HG02885 (cell line): ENCODE measurements around the gene RAB35.
"Not testable (repeated sequence)": the region's sequence is repeated elsewhere in the genome, so short reads cannot be mapped to it uniquely, and the experiment has no call there.

Experiments used
- ATAC-seq: cut with Tn5 transposase; IDR thresholded peaks from one replicate; pipeline ENCODE4 v1.9.1; 2021; ENCODE audit warnings: mild to moderate bottlenecking; ENCODE audit not compliant: unreplicated experiment, poor library complexity

The RAB35 gene

DNA sequence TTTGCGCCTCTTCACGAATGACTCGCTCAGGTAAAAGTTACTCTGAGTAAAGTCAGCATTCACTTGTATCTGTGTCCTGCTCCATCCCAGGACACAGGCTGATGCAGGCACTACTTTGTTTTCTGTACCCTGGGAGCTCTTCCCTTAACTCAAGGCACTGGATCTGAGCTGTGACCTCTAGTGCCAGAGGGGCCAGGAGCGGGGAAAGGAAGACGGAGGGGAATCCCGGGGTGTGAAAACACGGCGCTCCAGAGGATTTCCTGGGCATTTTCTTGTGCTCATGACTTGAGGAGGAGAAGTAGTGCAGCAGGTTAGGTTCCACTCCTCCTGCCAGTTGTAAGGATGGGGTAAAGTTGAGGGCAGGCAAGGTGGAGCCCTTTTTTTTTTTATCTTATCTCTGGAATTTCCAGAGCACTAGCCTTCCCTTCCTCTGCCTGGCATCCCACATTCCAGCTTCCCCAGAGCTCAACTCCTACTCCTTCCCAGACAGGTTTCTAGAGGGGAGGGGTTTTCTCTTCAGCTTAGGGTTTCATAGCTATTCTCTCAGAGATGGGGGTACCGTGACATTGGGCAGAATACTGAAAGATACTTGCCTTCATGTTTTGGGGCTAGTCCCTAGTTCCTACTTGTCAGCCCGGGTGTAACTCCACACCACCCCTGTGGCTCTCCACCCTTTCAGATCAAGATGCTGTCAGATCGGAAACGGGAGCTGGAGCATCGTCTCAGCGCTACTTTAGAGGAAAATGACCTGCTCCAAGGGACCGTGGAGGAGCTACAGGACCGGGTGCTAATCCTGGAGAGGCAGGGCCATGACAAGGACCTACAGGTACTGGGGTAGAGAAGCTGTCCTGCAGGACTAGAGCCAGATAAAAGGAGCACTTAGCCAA lies 52.3 kb downstream of the RAB35 start:
- no peak for ATAC-seq

DNA sequence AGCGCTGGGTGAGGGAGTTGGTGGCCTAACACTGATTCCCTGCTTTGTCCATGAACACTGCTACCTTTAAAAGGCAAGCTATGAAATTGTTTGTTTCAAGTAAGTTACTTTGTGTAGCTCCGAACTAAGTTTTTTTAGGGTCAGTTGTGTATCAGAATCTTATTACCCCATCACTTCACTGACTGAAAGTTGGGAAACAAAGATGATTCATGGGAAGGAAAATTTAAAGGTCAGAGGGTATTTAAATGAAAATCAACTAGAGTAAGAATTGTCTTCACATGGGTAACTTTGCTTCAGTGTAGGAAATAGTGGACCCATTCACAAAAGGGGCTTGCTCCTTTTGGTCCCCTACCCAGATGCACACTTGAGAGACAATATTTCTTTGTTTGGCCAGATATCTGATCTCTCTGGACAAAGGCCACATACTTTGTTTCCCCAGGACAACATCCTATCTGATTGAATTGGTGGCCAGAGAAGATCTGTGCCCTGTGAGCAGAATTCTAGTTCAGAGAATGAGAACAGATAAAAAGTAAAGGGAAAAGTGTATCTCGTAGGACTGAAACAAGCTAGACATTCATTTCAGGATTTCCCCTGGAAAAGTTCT lies 53.5 kb downstream of the RAB35 start:
- no peak for ATAC-seq

GRCh38 chr12:120061575-120062214 lies 54.9 kb downstream of the RAB35 start:
- no peak for ATAC-seq

GRCh38 chr12:120060717-120061116 lies 55.8 kb downstream of the RAB35 start:
- no peak for ATAC-seq

DNA sequence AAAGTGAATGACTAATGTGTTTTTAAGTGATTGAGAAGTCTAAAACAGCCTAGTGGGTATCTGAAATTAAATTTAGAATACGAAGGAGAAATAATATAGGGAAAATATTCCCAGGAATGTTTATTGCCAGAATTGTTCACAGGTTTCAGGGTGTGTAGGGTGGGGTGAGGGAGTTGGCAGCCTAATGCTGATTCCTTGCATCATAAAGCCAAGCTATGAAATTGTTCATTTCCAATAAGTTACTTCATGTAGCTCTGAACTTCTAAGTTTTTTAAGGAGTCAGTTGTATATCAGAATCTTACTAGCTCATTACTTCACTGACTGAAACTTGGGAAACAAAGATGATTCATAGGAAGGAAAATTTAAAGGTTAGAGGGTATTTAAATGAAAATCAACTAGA lies 56.4 kb downstream of the RAB35 start:
- ATAC-seq: no peak

GRCh38 chr12:120056739-120057138 lies 59.8 kb downstream of the RAB35 start:
- ATAC-seq: no peak

DNA sequence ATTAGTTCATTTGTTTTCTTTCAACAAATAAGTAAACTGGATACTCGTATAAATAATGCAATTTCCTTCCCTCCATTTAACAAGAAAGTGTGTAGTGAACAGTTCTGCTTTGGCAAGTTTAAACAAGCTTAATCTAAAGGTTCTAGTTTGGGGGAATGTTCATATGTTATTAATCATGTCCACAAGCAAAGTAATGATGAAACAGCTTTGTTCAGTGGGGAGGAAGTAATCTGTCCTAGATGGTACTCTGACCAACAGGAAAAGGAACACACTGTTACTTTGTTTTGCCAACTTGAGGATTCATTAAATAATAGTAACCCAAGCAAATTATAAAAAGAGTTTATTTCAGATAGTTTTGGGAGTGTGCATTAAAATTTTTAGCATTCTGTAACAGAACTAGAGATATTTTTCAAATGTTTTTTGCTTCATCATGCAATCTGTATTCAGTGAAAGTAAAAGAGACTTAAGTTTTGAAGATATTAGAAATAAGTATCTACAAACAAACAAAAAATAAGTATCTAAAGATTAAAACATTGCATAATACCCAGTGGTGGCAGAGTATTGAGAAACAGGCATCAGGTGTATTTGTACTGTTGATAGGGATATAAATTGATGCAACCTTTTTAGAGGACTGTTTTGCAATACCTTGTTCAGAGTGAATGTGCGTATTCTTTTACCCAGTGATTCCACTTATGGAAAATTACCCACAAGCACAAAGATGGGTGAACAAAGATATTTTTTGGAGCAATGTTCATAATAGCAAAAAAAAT lies 61.1 kb downstream of the RAB35 start:
- no peak for ATAC-seq

DNA sequence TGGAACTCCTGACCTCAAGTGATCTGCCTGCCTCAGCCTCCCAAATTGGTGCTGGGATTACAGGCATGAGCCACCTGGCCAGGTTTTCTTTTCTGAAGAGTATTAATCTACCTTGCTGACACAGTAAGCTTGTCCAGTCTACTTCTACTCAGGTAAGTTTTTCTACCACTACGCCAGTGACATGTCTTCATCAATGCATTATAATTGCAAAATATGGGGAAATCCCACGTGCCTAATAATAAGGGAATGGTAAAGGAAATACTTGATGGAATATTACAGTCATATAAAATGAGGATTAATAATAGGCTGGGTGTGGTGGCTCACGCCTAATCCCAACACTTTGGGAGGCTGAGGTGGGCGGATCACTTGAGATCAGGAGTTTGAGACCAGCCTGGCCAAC lies 62.3 kb downstream of the RAB35 start:
- no peak for ATAC-seq

DNA sequence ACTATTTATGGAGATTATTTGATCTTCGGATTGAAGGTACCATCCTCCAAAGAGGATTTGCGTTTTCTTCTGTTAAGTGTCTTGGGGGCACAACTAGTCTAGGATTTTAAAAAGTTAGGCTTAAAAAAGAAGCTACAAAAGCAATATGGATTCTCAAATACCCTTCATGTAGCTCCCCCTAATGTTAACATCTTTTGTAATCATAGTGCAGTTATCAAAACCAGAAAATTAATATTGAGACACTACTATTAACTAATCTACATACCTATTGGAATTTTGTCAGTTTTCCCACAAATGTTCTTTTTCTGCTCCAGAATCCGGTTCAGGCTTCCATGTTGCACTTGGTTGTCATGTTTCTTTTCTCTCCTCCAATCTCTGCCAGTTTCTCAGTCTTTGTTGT lies 65.0 kb downstream of the RAB35 start:
- no peak for ATAC-seq

DNA sequence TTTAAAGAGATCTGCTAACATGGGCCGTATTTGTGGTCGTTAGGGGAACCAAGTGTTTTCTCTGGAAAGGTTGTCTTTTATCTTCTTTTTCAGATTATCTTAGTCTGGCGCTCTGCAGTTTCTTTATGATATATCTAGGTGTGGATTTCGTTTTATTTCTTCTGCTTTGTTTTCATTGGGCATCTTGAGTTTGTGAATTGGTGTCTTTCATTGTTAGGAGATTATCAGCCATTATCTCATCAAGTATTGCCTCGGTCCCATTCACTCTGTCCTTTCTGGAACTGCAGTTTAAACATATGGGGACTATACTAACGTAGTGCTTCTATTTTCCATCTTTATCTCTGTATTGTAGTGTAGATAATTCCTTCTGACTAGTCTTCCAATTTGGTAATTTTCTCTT lies 67.1 kb downstream of the RAB35 start:
- ATAC-seq: no peak

- no peak for ATAC-seq
Observed at GRCh38 chr12:120048263-120048662, 68.3 kb downstream of the RAB35 start.

DNA sequence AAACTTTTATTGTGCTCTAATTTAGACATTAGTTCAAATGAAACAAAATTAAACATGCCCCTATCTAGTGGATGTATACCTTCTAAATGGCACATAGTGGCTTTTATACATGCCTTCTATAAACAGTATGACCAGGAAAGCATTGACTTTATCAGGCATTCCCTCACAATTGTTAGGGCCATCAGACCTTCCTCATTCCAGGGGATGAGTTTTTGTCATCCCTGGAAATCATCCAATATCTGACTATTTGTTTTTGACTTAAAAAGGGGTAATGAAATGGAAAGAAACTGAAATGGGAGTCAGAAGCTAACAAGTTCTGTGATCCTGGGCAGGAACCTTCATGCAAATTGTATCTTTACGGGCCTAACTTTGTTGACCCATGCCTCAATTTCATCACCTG lies 69.5 kb downstream of the RAB35 start:
- no peak for ATAC-seq

- ATAC-seq: not testable (repeated sequence)
Observed at GRCh38 chr12:120045367-120045766, 71.2 kb downstream of the RAB35 start.
